HFFc6 (cell line): Measurements from ENCODE around the gene DRP2. TPM values are rescaled to one million over a fixed set of nuclear protein-coding genes. Genes with fewer than 3 reads are reported as not detected.

Source experiments
- DNase-seq: peaks from one replicate; pipeline ENCODE4 v3.0.0-alpha.2; 2018
- H3K27ac Mint-ChIP-seq: 2 replicates; pipeline ENCODE4 v1.8.0; 2020; ENCODE audit warnings: mild to moderate bottlenecking, mixed read lengths
- H3K27me3 Mint-ChIP-seq: 2 replicates; pipeline ENCODE4 v1.8.0; 2021; ENCODE audit warnings: mild to moderate bottlenecking, moderate library complexity, mixed read lengths; ENCODE audit not compliant: insufficient read depth
- H3K36me3 Mint-ChIP-seq: 2 replicates; pipeline ENCODE4 v1.8.0; 2021; ENCODE audit warnings: low read depth, mixed read lengths
- H3K4me1 Mint-ChIP-seq: 2 replicates; pipeline ENCODE4 v1.8.0; 2020; ENCODE audit warnings: low read depth, mixed read lengths
- H3K4me3 Mint-ChIP-seq: 2 replicates; pipeline ENCODE4 v1.8.0; 2020; ENCODE audit warnings: mild to moderate bottlenecking, moderate library complexity, mixed read lengths
- H3K9me3 Mint-ChIP-seq: 2 replicates; pipeline ENCODE4 v1.8.0; 2020; ENCODE audit warnings: mild to moderate bottlenecking, mixed read lengths
- total RNA-seq, 6 experiments: library from RNA; stranded (reverse); fragmentation: NEBNext Ultra II Directional; extraction: Animal tissue kit (Norgen Biotek cat#: 25700); gene quantifications; 2 replicates in 1 of 6; 3 replicates in 5 of 6; pipeline ENCODE4 v1.2.3, GENCODE V29; 2021
- TF ChIP-seq, protein P1 (sequence below): fragments of 200-600 bp; sonication (generic); IDR thresholded peaks from 2 replicates; pipeline ENCODE4 v1.5.0; 2021; ENCODE audit warnings: antibody characterized with exemption, mild to moderate bottlenecking

The DRP2 gene
- total RNA-seq, 6 experiments from 2014 or later, result 0.30 to 0.55 (median 0.37) TPM

- Mint-ChIP-seq H3K36me3 (no peaks in the 10 kb centered on the region), H3K27ac (no peak overlapping the region), H3K4me3 (no peak overlapping the region), H3K4me1 (peaks cover 19% of the 10 kb centered on the region), H3K27me3 (no peaks in the 10 kb centered on the region), H3K9me3 (no peaks in the 10 kb centered on the region)
- no peak for DNase-seq
- TF ChIP-seq, protein P1, sequence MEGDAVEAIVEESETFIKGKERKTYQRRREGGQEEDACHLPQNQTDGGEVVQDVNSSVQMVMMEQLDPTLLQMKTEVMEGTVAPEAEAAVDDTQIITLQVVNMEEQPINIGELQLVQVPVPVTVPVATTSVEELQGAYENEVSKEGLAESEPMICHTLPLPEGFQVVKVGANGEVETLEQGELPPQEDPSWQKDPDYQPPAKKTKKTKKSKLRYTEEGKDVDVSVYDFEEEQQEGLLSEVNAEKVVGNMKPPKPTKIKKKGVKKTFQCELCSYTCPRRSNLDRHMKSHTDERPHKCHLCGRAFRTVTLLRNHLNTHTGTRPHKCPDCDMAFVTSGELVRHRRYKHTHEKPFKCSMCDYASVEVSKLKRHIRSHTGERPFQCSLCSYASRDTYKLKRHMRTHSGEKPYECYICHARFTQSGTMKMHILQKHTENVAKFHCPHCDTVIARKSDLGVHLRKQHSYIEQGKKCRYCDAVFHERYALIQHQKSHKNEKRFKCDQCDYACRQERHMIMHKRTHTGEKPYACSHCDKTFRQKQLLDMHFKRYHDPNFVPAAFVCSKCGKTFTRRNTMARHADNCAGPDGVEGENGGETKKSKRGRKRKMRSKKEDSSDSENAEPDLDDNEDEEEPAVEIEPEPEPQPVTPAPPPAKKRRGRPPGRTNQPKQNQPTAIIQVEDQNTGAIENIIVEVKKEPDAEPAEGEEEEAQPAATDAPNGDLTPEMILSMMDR, result no peak
These were observed 9.0 kb upstream of the DRP2 start for GRCh38 chrX:101210630-101211029.

- Mint-ChIP-seq H3K27me3 (no peaks in the 10 kb centered on the region; the same call in 1 of the 2 replicates), H3K4me1 (peaks cover 26% of the 10 kb centered on the region), H3K36me3 (no peaks in the 10 kb centered on the region), H3K27ac (no peak overlapping the region), H3K4me3 (no peak overlapping the region), H3K9me3 (no peaks in the 10 kb centered on the region)
- TF ChIP-seq, protein P1, result no peak
- no peak for DNase-seq
These were observed 1.9 kb upstream of the DRP2 start for GRCh38 chrX:101217689-101218088.

- no peaks in the 10 kb centered on the region; the same call in 1 of the 2 replicates for H3K27me3 Mint-ChIP-seq
- peak; percentile 2 for DNase-seq
- no peaks in the 10 kb centered on the region for H3K36me3 Mint-ChIP-seq
- H3K4me1 Mint-ChIP-seq, result peaks cover 26% of the 10 kb centered on the region
- no peak overlapping the region for H3K4me3 Mint-ChIP-seq
- H3K9me3 Mint-ChIP-seq, result no peaks in the 10 kb centered on the region
- TF ChIP-seq, protein P1, result no peak
- H3K27ac Mint-ChIP-seq, result peak overlapping the region; percentile 69
These were observed 319 bp downstream of the DRP2 start for GRCh38 chrX:101219864-101220346.

- no peak for DNase-seq
- Mint-ChIP-seq H3K27me3 (no peaks in the 10 kb centered on the region; the same call in 1 of the 2 replicates), H3K36me3 (no peaks in the 10 kb centered on the region), H3K9me3 (no peaks in the 10 kb centered on the region), H3K4me3 (no peak overlapping the region), H3K27ac (no peak overlapping the region; the same call in 1 of the 2 replicates), H3K4me1 (peaks cover 26% of the 10 kb centered on the region)
- TF ChIP-seq, protein P1, result no peak
These were observed 1.2 kb downstream of the DRP2 start for GRCh38 chrX:101220662-101221260.

- no peak overlapping the region for H3K27ac Mint-ChIP-seq
- no peak for DNase-seq
- no peak overlapping the region for H3K4me3 Mint-ChIP-seq
- no peaks in the 10 kb centered on the region for H3K27me3 Mint-ChIP-seq
- peaks cover 24% of the 10 kb centered on the region for H3K4me1 Mint-ChIP-seq
- TF ChIP-seq, protein P1, result no peak
- H3K36me3 Mint-ChIP-seq, result no peaks in the 10 kb centered on the region
- H3K9me3 Mint-ChIP-seq, result no peaks in the 10 kb centered on the region
These were observed 3.6 kb downstream of the DRP2 start for GRCh38 chrX:101223226-101223625.
